NB4 (cell line): ENCODE results near the gene PHGDH.

Experiments
- CTCF ChIP-seq: IDR thresholded peaks from one replicate; pipeline ENCODE4 v1.5.1; 2012; ENCODE audit warnings: low read depth, low read length
- POLR2A ChIP-seq: IDR thresholded peaks from 2 replicates; pipeline ENCODE4 v1.6.1; 2011; ENCODE audit warnings: mild to moderate bottlenecking; ENCODE audit not compliant: insufficient read length; ENCODE audit errors: extremely low read depth

GRCh38 chr1:119703666-119704450 is 7.9 kb upstream of the PHGDH start:
- TF ChIP-seq CTCF (no peak), POLR2A (no peak)
